NCI-H774 (cell line): ENCODE data around the gene PGAP3.
A peak's percentile ranks its signal among the peaks of the same experiment; 100 is the strongest.
"Not testable (repeated sequence)": the region's sequence is repeated elsewhere in the genome, so short reads cannot be mapped to it uniquely, and the experiment has no call there.

Experiments
- DNase-seq: peaks from one replicate; lab custom pipeline; 2025; lab: John Stamatoyannopoulos, UW

PGAP3 gene, protein sequence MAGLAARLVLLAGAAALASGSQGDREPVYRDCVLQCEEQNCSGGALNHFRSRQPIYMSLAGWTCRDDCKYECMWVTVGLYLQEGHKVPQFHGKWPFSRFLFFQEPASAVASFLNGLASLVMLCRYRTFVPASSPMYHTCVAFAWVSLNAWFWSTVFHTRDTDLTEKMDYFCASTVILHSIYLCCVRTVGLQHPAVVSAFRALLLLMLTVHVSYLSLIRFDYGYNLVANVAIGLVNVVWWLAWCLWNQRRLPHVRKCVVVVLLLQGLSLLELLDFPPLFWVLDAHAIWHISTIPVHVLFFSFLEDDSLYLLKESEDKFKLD

DNA sequence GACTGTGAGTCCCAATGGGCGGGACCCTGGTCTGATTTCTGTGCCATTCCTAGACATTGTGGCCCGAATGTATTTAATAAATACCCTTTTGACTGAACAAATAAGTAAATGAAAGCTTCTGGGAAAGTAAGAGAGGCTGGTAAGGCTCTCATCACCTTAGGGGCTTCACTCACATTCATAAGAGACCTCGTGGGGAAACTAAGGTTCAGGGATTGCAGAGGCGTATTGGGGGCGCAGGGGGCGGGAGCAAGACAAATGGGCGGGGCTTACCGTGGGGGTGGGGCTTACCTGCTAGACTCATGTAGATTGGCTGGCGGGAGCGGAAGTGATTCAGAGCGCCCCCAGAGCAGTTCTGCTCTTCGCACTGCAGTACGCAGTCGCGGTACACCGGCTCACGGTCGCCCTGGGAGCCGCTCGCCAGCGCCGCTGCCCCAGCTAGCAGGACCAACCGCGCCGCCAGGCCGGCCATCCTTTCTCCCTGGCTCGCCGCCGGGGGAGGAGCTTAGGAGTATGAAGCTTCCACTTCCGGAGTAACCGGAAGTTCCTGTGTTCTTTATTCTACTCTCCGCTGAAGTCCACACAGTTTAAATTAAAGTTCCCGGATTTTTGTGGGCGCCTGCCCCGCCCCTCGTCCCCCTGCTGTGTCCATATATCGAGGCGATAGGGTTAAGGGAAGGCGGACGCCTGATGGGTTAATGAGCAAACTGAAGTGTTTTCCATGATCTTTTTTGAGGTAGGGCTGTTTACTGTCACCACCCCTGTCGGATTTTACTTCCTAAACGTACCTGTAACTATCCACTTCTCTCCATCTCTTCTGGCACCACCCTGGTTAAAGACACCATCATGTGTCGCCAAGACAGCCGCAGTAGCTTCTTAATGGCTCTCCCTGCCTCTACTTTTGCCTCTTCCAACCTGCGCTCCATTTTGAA, at the start of gene PGAP3:
TSS of gene PGAP3 (minus strand) at position 512 of the 929 bp plus-strand sequence. CDS start at position 469, 43 bp downstream.
- DNase-seq = peak; percentile 95

DNA sequence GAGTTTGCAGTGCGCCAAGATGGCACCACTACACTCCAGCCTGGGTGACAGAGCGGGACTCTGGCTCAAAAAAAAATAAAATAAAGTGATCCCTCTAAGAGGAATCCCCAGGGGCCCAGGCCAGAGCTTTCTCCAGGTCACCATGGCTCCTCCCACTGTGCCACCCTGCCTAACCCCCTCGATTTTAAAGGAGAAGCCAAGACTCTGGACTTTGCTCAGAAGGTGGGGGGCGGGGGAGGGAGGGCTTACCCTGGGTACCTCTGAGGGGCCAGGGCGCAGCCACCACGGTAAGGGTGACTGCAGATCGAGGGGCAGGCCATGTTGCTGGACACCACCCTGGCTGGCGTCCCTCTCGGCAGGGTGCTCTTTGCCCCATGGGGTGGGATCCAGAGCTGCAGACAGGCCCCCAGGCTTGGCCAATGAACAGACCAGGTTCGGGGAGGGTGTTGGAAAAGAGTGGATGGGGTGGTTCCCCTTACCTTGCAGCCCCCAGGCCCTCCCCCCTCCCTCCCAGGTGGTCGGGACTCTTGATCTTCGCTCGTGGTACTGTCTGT, 49.4 kb upstream of the PGAP3 start:
- DNase-seq = no peak

DNA sequence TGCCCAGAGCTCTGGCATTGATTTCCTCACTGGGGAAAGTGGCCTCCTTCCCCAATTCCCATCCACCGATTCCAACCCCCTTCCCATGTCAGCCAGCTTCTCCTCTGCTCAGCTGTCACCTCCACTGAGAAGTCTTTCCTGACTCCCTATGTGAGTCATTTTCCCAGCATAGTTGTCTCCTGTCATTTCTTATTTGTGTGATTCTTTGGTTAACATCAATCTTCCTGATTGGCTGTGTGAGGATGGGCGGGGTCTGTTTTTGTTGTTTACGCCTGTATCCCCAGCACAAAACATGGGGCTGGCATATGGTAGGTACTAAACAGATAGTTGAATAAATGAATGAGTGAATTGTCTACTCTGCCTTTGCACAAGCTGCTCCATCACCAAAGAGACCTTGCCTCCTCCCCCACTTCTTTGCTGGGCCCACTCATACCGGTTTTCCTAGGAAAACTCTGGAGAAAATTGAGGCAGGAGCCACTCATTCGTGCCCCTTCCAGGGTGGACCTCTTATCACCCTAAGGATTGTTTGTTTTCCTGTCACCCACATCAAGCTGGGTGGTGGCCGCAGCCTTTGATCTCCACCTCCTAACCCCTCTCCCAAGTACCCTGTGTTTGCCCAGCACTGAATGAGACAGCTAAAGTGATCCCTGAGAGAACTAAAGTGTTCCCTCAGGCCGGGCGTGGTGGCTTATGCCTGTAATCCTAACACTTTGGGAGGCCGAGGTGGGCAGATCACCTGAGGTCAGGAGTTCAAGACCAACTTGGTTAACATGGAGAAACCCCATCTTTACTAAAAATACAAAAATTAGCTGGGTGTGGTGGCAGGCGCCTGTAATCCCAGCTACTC, 48.7 kb upstream of the PGAP3 start:
- no peak for DNase-seq

DNA sequence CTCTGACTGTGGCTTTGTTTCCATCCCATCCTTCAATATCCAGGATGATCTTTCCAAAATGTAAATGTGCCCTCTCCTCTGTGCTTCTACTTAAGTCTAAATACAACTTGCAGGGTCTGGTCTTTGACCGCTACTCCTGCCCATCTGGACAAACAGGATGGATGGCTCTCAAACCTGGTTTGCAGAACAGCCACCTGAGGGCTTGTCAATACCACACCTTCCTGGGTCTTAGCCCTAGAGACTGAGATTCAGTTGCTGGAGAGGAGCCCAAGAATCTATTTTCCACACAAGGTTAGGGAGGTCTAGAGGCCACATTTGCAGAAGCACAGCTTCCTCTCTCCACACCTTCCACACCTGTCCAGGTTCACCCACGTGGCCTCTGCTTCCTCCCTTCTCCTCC, 48.0 kb upstream of the PGAP3 start:
- DNase-seq = no peak

DNA sequence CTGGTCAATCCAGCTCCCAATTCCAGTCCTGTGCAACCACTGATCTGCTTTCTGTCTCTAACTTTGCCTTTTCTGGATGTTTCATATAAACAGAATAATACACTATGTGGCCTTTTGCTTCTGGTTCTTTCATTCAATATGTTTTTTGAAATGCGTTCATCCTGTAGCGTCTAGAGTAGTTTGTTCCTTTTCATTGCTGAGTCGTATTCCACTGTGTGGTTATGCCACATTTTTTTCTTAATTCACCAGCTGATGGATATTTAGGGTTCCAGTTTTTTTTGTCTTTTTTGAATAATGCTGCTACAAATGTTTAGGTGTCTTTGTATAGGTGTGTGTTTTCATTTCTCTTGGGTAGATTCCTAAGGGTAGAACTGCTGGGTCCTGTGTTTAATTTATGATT, 44.7 kb upstream of the PGAP3 start:
- no peak for DNase-seq

DNA sequence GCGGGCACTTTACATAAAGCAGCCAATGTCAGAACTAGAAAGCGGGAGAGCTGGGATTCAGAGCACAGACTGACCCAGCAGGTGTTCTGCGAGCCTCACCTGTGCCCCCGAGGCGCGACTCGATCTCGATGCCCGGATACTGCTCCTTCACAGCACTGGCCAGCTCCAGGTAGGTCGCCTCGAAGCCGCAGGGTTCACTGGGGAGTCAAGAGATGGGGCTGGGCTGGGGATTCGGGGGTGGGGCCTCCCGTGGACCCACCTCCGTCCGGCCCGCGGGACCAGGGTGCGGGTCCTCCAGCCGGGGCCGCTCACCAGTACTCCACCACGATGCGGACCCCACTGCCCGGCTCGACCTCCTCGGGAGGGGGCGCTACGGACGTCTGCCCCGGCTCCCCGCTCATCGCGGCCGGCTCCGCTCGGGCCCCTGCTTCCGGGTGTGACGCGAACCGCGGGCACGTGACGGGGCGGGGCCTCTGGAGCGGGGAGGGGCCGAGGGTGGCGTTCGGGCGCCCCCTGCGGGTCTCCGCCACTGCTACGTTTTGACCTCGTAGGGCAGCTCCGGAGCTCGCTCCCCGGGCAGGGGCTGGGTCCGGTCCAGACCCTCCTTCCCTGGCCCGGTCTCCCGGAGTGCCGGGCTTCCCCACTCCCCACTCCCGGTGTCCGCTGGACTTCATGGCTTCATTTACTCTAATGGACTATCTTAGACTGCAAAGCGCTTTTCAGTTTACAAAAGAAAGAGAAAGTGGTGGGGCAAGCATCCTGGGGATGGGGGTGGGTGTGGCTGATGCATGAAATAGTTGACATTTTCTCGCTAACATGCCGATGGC, 42.5 kb upstream of the PGAP3 start, which contains the start of gene MIEN1:
TSS of gene MIEN1 (minus strand) at position 438 of the 827 bp plus-strand sequence. CDS start at position 401, 37 bp downstream.
- DNase-seq = peak; percentile 91

DNA sequence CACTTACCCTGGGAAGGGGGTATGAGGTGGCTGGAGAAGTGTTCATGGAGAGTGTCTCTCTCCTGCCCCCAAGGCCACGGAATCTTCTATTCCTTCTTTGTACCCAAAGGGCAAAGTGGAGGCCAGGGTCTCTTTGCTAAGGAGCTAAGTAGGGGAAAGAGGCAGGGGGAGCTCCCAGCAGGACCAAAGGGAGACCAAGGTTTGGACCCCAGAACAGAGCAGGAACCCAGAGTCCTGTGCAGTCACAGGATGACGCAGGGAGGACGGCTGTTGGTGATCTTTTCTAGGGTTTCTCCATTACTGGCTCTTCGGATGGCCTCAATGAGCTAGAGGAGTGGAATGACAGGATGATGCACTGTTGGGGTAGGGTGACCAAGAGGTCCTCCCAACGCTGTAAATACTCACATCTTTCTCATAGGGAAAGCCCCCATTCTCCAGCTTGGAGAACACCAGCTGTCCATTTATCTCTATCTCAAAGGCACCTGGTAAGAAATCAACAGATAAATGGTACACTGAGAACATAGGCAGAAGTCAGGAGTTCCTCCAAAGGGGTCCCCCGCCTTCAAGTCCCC, 41.5 kb upstream of the PGAP3 start:
- no peak for DNase-seq

DNA sequence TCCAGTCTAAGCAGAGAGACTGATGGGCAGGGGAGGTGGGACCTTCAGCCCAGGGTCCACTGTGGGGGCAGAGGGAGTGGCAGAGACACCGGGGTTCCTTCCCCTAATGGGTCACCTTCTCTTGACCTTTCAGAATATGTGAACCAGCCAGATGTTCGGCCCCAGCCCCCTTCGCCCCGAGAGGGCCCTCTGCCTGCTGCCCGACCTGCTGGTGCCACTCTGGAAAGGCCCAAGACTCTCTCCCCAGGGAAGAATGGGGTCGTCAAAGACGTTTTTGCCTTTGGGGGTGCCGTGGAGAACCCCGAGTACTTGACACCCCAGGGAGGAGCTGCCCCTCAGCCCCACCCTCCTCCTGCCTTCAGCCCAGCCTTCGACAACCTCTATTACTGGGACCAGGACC, 39.7 kb upstream of the PGAP3 start:
- no peak for DNase-seq

DNA sequence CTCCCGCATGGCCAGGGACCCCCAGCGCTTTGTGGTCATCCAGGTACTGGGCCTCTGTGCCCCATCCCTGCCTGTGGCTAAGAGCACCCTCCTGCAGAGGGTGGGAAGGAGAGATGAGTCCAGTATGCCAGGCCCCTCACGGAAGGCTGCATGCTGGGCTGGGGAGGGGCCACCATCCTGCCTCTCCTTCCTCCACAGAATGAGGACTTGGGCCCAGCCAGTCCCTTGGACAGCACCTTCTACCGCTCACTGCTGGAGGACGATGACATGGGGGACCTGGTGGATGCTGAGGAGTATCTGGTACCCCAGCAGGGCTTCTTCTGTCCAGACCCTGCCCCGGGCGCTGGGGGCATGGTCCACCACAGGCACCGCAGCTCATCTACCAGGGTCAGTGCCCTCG, 38.8 kb upstream of the PGAP3 start:
- DNase-seq = no peak

DNA sequence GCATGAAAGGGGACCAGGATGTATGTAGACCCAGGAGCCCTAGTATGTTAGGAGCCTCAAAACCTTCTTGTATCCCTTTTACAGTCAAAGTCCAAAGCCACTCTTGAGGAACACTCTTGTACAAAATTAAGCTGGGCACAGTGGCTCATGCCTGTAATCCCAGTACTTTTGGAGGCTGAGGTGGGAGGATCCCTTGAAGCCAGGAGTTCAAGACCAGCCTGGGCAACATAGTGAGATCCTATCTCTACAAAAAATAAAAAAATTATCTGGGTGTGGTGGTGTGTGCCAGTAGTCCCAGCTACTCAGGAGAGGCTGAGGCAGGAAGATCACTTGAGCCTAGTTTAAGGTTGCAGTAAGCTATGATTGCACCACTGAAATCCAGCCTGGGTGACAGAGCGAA, 38.1 kb upstream of the PGAP3 start:
- DNase-seq = not testable (repeated sequence)

DNA sequence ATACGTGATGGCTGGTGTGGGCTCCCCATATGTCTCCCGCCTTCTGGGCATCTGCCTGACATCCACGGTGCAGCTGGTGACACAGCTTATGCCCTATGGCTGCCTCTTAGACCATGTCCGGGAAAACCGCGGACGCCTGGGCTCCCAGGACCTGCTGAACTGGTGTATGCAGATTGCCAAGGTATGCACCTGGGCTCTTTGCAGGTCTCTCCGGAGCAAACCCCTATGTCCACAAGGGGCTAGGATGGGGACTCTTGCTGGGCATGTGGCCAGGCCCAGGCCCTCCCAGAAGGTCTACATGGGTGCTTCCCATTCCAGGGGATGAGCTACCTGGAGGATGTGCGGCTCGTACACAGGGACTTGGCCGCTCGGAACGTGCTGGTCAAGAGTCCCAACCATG, 36.9 kb upstream of the PGAP3 start:
- DNase-seq = no peak

DNA sequence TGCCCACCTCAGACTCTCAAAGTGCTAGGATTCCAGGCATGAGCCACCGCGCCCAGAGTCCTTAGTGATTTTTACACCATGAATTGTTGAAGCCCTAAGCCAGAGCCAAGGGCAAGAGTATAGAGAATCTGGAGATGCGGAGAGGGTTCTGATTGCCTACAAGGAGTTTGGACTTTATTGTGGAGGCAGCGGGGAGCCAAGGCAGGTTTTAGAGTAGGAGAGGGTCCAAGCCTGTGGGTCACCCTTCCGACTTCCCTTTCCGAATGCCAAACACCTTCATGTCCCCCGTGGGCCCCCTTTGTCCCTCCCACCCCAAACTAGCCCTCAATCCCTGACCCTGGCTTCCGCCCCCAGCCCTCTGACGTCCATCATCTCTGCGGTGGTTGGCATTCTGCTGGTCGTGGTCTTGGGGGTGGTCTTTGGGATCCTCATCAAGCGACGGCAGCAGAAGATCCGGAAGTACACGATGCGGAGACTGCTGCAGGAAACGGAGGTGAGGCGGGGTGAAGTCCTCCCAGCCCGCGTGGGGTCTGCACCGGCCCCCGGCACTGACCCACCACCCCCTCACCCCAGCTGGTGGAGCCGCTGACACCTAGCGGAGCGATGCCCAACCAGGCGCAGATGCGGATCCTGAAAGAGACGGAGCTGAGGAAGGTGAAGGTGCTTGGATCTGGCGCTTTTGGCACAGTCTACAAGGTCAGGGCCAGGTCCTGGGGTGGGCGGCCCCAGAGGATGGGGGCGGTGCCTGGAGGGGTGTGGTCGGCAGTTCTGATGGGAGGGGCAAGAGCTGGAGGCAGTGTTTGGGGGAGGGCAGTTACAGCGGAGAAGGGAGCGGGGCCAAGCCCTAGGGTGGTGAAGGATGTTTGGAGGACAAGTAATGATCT, 35.4 kb upstream of the PGAP3 start:
- DNase-seq = no peak

DNA sequence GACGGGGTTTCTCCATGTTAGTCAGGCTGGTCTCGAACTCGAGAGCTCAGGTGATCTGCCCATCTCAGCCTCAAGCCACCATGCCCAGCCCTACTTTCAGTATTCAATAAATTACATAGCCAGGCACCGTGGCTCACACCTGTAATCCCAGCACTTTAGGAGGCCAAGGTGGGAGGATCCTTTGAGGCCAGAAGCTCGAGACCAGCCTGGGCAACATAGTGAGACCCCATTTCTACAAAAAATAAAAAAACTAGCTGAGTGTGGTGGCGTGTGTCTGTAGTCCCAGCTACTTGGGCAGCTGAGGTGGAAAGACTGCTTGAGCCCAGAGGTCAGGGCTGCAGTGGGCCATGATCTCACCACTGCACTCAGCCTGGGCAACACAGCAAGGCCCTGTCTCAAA, 34.2 kb upstream of the PGAP3 start:
- DNase-seq = no peak

DNA sequence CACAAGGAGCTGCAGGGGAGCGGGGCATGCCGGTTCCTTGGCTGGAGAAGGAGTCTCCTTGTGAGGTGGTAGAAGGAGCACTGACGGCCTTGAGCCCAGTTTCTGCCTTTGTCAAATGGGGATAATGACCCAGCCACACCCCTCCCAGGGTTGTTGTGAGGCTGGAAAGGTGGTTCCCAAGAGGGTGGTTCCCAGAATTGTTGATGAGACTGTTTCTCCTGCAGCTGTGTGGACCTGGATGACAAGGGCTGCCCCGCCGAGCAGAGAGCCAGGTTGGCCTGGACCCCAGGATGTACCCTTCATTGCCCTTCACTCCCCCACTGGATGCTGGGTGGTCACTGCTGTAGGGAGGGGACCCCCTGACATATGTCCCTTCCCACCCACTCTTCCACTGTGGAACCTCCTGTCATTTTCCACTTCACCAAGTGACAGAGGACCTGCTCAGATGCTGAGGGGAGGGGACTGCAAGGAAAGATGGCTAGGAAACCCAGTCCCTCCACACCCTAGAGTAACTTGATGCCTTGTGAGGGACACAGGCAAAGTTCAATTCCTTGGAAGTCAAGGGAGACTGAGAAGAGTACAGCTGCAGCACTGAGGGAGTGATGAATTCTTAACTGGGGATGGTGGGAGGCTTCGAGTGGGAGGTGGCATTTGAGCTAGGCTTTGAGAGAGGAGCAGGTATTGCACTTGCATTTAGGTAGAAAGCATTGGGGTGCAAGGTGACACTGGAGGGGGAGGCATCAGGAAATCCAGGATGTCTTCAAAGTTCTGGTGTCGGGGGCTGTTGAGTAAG, 31.9 kb upstream of the PGAP3 start:
- DNase-seq = no peak

DNA sequence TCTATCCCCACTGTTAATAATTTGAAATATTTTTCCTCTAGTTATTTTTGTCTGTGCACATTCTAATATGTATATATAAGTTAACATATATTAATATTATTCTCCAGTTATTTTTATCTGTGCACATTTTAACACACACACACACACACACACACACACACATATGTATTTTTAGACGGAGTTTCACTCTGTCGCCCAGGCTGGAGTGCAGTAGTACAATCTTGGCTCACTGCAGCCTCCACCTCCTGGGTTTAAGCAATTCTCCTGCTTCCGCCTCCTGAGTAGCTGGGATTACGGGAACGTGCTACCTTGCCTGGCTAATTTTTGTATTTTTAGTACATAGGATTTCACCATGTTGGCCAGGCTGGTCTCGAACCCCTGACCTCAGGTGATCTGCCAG, 29.8 kb upstream of the PGAP3 start:
- no peak for DNase-seq

DNA sequence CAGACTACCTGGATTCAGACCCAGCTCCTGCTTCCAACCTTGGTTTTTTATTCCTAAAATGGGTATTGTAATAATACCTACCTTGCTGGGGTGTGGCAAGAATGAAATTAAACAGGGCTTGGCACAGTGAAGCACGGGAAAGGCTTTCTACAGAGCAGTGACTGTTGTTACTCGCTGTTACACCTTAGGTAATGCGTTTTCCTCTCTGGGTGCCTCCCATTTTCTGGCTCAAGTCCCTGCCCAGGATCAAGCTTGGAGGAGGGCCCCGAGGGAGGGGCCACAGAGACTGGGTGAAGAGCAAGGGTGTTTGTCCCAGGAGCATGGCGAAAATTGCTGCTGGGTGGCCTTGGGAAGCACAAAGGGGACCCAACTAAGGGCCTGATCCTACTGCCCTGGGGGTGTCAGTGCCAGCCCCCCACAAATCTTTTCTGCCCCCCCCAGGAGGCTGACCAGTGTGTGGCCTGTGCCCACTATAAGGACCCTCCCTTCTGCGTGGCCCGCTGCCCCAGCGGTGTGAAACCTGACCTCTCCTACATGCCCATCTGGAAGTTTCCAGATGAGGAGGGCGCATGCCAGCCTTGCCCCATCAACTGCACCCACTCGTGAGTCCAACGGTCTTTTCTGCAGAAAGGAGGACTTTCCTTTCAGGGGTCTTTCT, 29.2 kb upstream of the PGAP3 start:
- DNase-seq = no peak

DNA sequence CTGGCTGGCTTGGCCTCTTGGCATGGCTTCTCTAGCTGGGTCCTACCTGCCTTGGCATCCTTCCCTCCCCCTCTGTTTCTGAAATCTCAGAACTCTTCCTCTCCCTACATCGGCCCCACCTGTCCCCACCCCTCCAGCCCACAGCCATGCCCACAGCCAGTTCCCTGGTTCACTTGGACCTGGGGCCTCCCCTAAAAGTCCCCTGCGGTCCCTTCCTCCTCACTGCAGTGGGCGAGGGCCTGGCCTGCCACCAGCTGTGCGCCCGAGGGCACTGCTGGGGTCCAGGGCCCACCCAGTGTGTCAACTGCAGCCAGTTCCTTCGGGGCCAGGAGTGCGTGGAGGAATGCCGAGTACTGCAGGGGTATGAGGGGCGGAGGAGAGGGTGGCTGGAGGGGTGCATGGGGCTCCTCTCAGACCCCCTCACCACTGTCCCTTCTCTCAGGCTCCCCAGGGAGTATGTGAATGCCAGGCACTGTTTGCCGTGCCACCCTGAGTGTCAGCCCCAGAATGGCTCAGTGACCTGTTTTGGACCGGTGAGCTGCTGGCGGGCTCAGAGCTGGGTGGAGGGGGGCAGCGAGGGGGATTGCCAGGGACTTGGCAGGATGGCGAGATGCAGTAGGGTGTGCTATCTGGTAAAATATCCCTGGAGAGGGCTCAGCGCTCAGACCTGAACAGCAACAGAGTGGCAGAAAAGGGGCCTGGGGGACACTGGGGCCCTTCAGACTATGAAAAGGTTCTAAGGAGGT, 28.4 kb upstream of the PGAP3 start:
- DNase-seq = no peak
